Skin of body (tissue), 2 donors: ENCODE measurements around the gene SELENOF. TPM values are rescaled to one million over a fixed set of nuclear protein-coding genes. Genes with fewer than 3 reads are reported as not detected.

ENCODE experiments used
- DNase-seq: peaks from one replicate; lab custom pipeline; 2025; lab: John Stamatoyannopoulos, UW
- total RNA-seq: library from RNA; depleted of rRNA; stranded (reverse); fragments of >200 nt; gene quantifications from one replicate; pipeline ENCODE4 v1.2.3, GENCODE V29; 2014

The SELENOF gene
- 144 TPM for total RNA-seq

GRCh38 chr1:86913896-86914600, at the start of gene SELENOF:
Gene SELENOF (minus strand): TSS chr1:86914126. CDS start chr1:86914111, 15 bp downstream.
- peak; percentile 100 for DNase-seq

- no peak for DNase-seq
Measured at GRCh38 chr1:86960548-86960947, 46.6 kb upstream of the SELENOF start.

GRCh38 chr1:86957221-86957620, 43.3 kb upstream of the SELENOF start:
- DNase-seq, result no peak

GRCh38 chr1:86956221-86956620, 42.3 kb upstream of the SELENOF start:
- no peak for DNase-seq

- DNase-seq, result no peak
Measured at GRCh38 chr1:86955678-86956077, 41.8 kb upstream of the SELENOF start.

GRCh38 chr1:86953167-86953566, 39.2 kb upstream of the SELENOF start:
- no peak for DNase-seq

GRCh38 chr1:86951430-86951829, 37.5 kb upstream of the SELENOF start:
- no peak for DNase-seq

GRCh38 chr1:86950712-86951419, 36.9 kb upstream of the SELENOF start:
- DNase-seq, result no peak

- DNase-seq, result no peak
Measured at GRCh38 chr1:86948212-86948611, 34.3 kb upstream of the SELENOF start.

- DNase-seq, result no peak
Measured at GRCh38 chr1:86942743-86943142, 28.8 kb upstream of the SELENOF start.

GRCh38 chr1:86942042-86942441, 28.1 kb upstream of the SELENOF start:
- DNase-seq, result no peak

GRCh38 chr1:86940599-86940998, 26.7 kb upstream of the SELENOF start:
- no peak for DNase-seq

- no peak for DNase-seq
Measured at GRCh38 chr1:86939406-86939805, 25.5 kb upstream of the SELENOF start.

GRCh38 chr1:86938855-86939254, 24.9 kb upstream of the SELENOF start:
- DNase-seq, result no peak

GRCh38 chr1:86938450-86938849, 24.5 kb upstream of the SELENOF start:
- DNase-seq, result no peak

GRCh38 chr1:86933562-86934377, 19.8 kb upstream of the SELENOF start:
- no peak for DNase-seq

- no peak for DNase-seq
Measured at GRCh38 chr1:86933051-86933450, 19.1 kb upstream of the SELENOF start.

- no peak for DNase-seq
Measured at GRCh38 chr1:86928819-86929218, 14.9 kb upstream of the SELENOF start.

GRCh38 chr1:86926883-86927282, 13.0 kb upstream of the SELENOF start:
- no peak for DNase-seq

- no peak for DNase-seq
Measured at GRCh38 chr1:86925742-86926141, 11.8 kb upstream of the SELENOF start.

GRCh38 chr1:86924324-86924960, 10.5 kb upstream of the SELENOF start:
- DNase-seq, result no peak

GRCh38 chr1:86922445-86922844, 8.5 kb upstream of the SELENOF start:
- no peak for DNase-seq
